ENCODE results near the gene IGSF5.
A peak's percentile ranks its signal among the peaks of the same experiment; 100 is the strongest.
"Not testable (repeated sequence)": the region's sequence is repeated elsewhere in the genome, so short reads cannot be mapped to it uniquely, and the experiment has no call there.

Gene IGSF5

DNA sequence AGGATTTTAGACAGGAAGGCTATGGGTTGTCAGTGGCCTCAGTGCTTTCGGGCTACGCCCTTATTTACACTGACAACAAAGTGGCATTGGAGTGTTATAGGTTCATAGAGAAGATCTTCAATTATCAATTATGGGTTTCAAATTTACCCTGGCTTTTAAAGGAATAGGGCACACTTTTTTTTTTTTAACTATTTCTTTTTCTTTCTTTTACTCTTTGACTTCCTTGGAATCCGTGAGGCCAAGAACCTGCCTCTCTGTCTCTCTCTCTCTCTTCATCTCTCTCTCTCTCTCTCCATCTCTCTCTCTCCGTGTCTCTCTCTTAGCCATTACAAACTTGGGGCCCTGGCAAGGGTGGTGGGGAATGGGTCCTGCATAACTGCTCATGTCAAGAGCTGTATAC is at the start of gene IGSF5:
TSS of gene IGSF5 (plus strand) at position 301 of the 400 bp plus-strand sequence. CDS start 327 bp downstream, outside the sequence.
- not testable (repeated sequence) for DNase-seq

DNA sequence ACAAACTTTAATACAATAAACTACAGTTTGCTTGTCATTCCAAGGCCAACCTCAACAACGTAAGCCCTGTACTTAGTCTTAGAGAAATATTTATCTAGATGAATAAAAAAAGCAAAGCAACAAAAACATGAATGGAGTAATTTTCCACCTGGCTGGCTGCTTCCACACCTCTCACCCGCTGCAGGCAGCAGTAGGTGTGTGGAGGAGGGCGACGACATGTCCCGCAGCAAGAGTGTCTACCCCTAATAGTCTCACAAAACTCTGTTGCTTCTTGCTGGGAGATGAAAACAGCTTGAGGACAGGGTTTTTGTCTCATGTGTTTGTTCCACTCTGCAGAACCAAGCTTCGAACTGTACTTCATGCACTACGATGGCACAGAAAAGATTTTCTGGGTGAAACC is 48.8 kb upstream of the IGSF5 start:
- DNase-seq: no peak
- TF ChIP-seq POLR2A (IDR thresholded peaks at IDR 0.05; ENCODE audit: low read length) (no peak), GATA1 (IDR thresholded peaks at IDR 0.05; ENCODE audit: low read depth, low read length) (no peak)

DNA sequence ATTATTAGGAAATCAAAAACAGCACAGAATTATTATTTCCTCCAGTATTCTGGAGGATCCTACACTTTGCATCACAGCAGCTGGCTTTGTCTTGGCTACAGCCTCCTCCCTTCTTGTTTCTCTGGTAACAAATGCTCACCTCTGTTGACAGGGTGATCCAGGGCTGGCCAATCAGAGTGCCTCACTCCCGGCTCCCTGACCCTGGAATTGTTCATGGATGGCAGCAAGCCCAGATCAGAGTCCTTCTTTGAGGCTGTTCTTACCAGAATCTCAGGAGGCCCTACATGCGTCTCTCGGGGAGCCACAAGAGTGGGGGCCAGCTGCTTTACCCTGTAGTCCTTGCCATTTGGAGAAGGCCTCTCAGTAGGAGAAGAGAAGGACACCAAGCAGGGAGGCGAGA is 48.4 kb upstream of the IGSF5 start:
- DNase-seq: no peak
- TF ChIP-seq POLR2A (IDR thresholded peaks at IDR 0.05; ENCODE audit: low read length) (no peak), GATA1 (IDR thresholded peaks at IDR 0.05; ENCODE audit: low read depth, low read length) (no peak)

DNA sequence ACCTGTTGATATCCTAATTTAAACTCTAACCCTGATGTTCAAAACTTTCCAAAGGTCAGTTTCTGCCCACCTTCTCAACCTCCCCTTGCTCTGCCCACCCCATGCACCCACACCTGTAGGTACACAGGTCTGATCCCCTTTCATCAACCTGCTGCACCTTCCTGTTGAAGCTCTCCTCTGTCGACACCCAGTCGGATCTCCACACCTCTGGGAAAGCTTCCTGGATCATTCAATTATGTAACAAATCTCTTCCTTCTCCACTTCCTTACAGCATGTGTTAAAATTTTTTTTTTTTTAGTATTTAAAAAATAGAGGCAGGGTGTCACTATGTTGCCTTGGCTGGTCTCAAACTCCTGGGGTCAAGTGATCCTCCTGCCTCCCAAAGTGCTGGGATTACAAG is 44.7 kb upstream of the IGSF5 start:
- TF ChIP-seq GATA1 (IDR thresholded peaks at IDR 0.05; ENCODE audit: low read depth, low read length): no peak
- TF ChIP-seq POLR2A (IDR thresholded peaks at IDR 0.05; ENCODE audit: low read length): no peak

DNA sequence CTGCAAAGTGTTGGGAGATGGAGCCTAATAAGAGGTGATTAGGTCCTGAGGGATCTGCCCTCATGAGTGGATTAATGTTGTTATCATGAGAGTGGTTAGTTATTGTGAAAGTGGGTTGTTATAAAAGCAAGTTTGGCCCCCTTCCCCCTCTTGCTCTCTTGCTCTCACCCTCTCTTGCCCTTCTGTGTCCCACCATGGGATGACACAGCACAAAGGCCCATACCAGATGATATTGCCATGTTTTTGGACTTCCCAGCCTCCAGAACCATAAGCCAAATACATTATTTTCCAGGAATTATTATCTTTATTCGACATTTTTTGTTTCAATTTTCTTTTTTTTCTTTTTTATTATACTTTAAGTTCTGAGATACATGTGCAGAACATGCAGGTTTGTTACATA is 41.4 kb upstream of the IGSF5 start:
- DNase-seq: no peak
- TF ChIP-seq GATA1 (IDR thresholded peaks at IDR 0.05; ENCODE audit: low read depth, low read length) (no peak), POLR2A (IDR thresholded peaks at IDR 0.05; ENCODE audit: low read length) (no peak)

More for the DNA sequence above, 44.7 kb upstream of the IGSF5 start:
- no peak for DNase-seq

DNA sequence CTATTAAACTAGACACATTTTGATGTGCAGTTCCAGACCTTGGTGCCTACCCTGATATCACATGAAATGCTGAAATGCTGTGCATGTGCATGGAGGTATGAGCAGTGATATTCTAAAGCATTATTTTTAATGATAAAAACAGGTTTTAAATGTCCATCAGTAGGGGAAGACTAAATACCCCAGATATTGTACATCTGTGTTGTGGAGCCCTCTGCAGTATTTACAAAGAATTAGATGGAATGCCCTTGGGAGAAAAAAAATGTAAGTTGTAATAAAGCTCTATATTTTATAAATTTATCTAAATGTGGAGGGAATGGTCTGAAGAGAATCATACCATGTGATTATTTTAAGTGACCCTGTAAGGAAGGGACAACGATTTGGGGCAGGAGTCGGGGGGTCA is 39.1 kb upstream of the IGSF5 start:
- DNase-seq: no peak
- TF ChIP-seq POLR2A (IDR thresholded peaks at IDR 0.05; ENCODE audit: low read length): no peak

DNA sequence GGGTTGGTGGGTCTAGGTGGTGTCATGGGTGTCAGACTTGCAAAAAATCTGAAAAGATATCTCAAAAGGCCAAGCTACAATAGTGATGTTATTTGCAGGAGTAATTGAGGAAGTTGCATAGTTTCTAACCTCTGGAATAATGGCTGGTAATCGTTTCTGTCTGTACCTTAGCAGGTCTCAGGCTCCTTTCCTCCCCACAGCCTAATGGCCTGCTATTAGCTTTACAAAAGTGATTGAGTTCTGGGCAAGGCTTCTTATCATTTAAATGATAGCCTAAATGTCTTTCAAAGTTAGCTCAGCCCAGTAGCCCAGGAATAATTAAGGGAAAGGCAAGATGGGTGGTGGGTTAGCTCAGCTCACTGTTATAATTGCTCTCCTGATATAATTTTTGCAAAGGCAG is 37.7 kb upstream of the IGSF5 start:
- TF ChIP-seq GATA1 (IDR thresholded peaks at IDR 0.05; ENCODE audit: low read depth, low read length): no peak
- no peak for TF ChIP-seq POLR2A (IDR thresholded peaks at IDR 0.05; ENCODE audit: low read length)

DNA sequence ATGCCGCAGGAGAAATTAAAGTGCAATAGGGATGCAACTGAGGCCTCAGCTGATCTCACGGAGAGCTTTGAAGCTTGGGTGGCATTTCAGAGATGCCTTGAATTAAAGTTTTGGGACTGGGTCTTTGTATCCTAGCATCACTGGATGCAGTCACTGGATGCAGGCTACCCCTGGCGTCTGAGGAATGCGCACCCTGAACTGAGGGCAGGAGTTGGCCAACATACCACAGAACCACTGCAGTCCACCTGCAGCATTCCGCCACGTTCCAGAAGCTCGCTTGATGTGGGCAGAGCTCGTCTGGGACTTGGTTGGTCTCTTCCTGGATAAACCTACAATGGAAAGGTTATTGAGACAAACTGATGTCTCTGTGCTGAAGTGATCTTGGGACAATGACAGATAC is 34.1 kb upstream of the IGSF5 start:
- no peak for DNase-seq
- no peak for TF ChIP-seq POLR2A (IDR thresholded peaks at IDR 0.05; ENCODE audit: low read length)

More for the DNA sequence above, 37.7 kb upstream of the IGSF5 start:
- no peak for DNase-seq

DNA sequence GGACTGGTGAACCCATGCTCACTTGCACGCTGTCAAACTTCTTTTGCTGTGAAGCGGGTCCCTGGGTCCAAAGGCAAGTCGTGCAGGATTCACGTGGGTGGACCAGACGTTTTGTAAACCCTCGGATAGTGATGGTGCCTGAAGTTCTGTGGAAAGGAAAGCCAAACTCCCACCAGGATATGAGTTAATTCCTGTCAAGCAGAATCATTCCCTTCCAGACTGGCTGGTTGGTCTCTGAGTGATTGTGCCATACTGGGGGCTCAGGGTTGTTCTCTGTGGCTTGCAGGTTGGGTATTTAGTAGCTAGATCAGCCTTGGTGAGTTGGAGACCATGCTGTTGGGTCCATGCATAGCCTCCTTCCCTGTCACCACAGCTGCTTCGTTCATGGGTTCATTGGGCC is 32.7 kb upstream of the IGSF5 start:
- DNase-seq: no peak
- no peak for TF ChIP-seq GATA1 (IDR thresholded peaks at IDR 0.05; ENCODE audit: low read depth, low read length)
- TF ChIP-seq POLR2A (IDR thresholded peaks at IDR 0.05; ENCODE audit: low read length): no peak

DNA sequence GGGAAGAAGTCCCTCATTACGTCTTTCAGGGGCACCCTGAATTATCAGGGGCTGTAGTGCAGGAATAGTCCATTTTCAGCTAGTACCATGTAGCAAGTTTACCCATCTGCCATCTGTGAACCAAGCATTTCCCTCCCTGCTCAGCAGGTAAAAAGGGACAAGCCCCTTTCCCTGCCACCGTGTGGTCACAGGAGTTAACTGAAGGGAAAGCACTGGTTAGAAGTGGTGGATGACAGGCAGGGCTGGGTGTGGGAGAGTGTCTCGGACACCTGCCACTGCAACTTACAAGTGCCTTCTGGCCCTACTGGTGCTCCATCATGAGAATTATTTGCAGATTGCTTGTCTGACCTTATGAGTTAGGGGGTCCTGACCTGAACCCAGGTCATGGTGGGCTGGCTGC is 32.0 kb upstream of the IGSF5 start:
- DNase-seq: no peak
- TF ChIP-seq POLR2A (IDR thresholded peaks at IDR 0.05; ENCODE audit: low read length) (no peak), GATA1 (IDR thresholded peaks at IDR 0.05; ENCODE audit: low read depth, low read length) (no peak)

DNA sequence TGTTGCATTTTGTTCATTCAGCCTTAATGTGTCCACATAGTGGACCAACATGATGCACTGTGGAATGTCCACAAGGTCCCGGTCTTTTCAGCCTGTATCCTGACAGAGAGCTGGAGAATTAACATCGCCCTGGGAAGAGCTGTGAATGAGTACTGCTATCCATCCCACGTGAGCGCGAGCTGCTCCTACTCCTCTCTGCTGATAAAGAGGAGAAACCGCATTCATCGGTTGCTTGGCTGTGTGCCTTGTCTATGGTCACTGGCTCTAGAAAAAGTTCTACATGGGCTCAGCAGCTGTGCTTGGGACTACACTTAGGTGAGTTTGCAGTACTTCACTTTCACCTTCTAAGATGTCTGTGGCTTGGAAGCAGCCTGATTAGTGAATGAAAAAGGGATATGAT is 31.1 kb upstream of the IGSF5 start:
- no peak for DNase-seq
- TF ChIP-seq GATA1 (IDR thresholded peaks at IDR 0.05; ENCODE audit: low read depth, low read length) (no peak), POLR2A (IDR thresholded peaks at IDR 0.05; ENCODE audit: low read length) (no peak)

DNA sequence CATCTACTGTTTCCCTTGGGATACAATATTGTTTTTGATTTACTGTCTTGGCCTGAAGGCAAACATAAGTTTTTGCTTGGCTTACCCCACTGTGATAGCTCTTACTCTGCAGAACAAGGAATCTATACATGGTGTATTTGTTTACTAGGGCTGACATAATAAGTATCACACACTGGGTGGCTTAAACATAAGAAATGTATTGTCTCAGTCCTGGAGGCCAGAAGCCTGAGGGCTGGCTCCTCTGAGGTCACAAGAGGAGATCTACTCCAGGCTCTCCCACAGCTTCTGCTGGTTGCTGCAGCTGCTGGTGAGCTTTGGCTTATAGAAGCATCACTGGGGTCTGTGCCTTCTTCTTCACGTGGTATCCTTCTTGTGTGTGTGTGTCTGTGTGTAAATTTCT is 30.7 kb upstream of the IGSF5 start:
- TF ChIP-seq POLR2A (IDR thresholded peaks at IDR 0.05; ENCODE audit: low read length) (no peak), GATA1 (IDR thresholded peaks at IDR 0.05; ENCODE audit: low read depth, low read length) (no peak)
- DNase-seq: no peak

DNA sequence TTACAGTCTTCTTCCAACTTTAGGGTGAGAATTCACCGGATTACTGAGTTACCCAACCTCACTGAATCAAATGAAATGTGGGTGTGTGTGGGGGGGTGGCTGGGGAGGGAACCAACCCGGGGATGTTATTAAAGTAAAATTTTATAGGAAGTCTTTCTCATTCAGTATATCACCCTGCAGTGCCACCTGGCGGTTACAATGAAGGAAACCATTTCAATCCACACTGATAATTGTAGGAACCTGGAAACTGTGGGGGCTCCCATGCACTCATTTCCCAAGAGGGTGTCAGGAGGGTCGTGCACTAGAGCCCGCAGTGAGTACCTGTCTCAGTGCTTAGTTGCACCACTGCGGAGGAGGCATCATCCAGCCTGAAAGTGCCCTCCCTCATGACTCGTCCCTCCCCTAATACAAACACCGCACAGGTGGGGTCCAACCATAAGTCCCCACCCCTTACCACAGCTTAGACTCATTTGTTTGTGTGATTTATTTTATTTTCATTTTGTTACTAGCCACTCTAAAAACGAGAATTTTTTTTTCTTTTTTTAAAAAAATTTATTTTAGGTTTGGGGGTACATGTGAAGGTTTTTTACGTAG is 29.1 kb upstream of the IGSF5 start:
- peak; percentile 27 to 61 for DNase-seq
- TF ChIP-seq GATA1 (IDR thresholded peaks at IDR 0.05; ENCODE audit: low read depth, low read length) (no peak), POLR2A (IDR thresholded peaks at IDR 0.05; ENCODE audit: low read length) (no peak)

DNA sequence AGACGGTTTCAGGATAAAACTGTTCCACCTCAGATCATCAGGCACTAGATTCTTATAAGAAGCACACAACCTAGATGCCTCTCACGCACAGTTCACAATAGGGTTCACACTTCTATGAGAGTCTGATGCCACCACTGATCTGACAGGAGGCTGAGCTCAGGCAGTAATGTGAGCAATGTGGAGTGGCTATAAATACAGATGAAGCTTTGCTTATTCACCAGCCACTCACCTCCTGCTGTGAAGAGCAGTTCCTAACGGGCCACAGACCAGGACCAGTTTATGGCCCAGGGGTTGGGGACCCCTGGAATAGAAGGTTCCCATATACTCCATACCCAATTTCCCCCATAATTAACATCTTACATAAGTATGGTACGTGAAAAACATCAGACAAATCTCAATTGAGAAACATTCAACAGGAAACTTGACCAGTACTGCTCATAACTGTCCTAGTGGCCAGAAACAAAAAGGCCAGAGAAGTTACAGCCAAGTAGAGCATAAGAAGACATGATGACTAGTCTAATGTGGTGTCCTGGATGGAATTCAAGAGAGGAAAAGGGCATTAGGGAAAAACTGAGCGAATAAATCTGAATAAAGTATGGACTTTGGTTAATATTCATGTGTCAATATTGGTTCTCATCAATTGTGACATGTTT is 24.7 kb upstream of the IGSF5 start:
- no peak for DNase-seq
- TF ChIP-seq GATA1 (IDR thresholded peaks at IDR 0.05; ENCODE audit: low read depth, low read length): no peak
- no peak for TF ChIP-seq POLR2A (IDR thresholded peaks at IDR 0.05; ENCODE audit: low read length)

DNA sequence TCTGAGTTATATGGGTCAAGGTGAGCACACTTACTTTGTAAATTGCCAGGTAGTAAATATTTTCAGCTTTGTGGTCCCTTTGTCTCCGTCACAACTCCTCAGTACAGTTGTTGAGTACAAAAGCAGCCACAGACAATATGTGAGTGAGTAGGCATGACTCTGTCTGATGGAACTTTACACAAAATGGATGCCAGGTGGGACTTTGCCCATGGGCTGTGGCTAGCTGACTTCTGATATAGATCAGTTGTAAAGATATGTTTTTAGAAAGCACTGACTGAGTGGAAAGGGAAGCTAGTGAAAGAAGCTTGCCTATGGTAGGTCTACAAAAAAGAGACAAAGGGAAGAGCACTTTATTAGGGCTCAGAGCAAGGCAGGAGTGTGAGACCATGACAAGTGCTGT is 23.1 kb upstream of the IGSF5 start:
- TF ChIP-seq POLR2A (IDR thresholded peaks at IDR 0.05; ENCODE audit: low read length): no peak
- no peak for TF ChIP-seq GATA1 (IDR thresholded peaks at IDR 0.05; ENCODE audit: low read depth, low read length)

DNA sequence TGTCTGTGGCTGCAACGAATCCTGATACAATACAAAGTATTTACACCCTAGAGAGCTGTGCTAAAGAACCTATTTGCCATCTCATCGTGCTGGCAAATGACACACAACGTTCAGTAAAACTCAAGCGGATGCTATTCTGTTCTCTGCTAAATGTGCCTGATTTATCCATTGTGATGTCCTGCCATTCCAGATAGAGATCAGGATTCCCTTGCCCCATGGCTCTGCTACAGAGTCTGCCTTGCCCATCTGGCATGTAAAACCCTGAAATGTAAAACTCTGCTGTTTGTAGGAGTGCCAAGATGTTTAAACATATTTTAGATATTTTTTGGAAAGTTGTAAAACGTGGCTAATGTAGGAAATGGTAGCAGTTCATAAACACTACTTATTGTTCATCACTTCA is 20.0 kb upstream of the IGSF5 start:
- TF ChIP-seq POLR2A (IDR thresholded peaks at IDR 0.05; ENCODE audit: low read length): no peak
- no peak for TF ChIP-seq GATA1 (IDR thresholded peaks at IDR 0.05; ENCODE audit: low read depth, low read length)
- no peak for DNase-seq

More for the DNA sequence above, 23.1 kb upstream of the IGSF5 start:
- no peak for DNase-seq
